ENCODE data around the gene NBEA. TPM values are rescaled to one million over a fixed set of nuclear protein-coding genes. Genes with fewer than 3 reads are reported as not detected.

NBEA gene
- total RNA-seq, 4 donors from 2014 or later: 21.5 to 60.4 (median 27.9) TPM

GRCh38 chr13:35496761-35497386 lies 554.8 kb downstream of the NBEA start:
- Histone ChIP-seq H3K9me3 (no peaks in the 10 kb centered on the region), H3K4me1 (peaks cover 9 to 14% of the 10 kb centered on the region in 2 donors), H3K27me3 (no peaks in the 10 kb centered on the region), H3K27ac (no peak overlapping the region), H3K4me3 (replicated peaks in 1 of 3) (no peak overlapping the region), H3K36me3 (no peaks in the 10 kb centered on the region)
- intact Hi-C loops (cut with DNase I): no loop called here
- WGBS, 2 donors: 97 to 99% methylated on average over 2 of the region's 2 CpGs
- TF ChIP-seq CTCF (IDR thresholded peaks at IDR 0.05): no peak
- no peak for TF ChIP-seq POLR2A (IDR thresholded peaks at IDR 0.05)
- DNase-seq: no peak

- Histone ChIP-seq H3K27ac (no peak overlapping the region), H3K4me3 (replicated peaks in 1 of 3) (no peak overlapping the region), H3K4me1 (peaks cover 9 to 14% of the 10 kb centered on the region in 2 donors), H3K36me3 (no peaks in the 10 kb centered on the region), H3K9me3 (no peaks in the 10 kb centered on the region), H3K27me3 (no peaks in the 10 kb centered on the region)
- intact Hi-C loops (cut with DNase I): no loop called here
- no peak for DNase-seq
- TF ChIP-seq POLR2A (IDR thresholded peaks at IDR 0.05) (no peak), CTCF (IDR thresholded peaks at IDR 0.05) (no peak)
These were observed 556.2 kb downstream of the NBEA start for GRCh38 chr13:35498231-35498630.

- TF ChIP-seq CTCF (IDR thresholded peaks at IDR 0.05): no peak
- Histone ChIP-seq H3K4me3 (replicated peaks in 1 of 3) (no peak overlapping the region), H3K27me3 (no peaks in the 10 kb centered on the region), H3K9me3 (no peaks in the 10 kb centered on the region), H3K4me1 (peaks cover 9 to 14% of the 10 kb centered on the region in 2 donors), H3K27ac (no peak overlapping the region), H3K36me3 (no peaks in the 10 kb centered on the region)
- intact Hi-C loops (cut with DNase I): no loop called here
- 36 to 39% methylated on average over 2 of the region's 2 CpGs for whole genome bisulfite sequencing, 2 donors
- DNase-seq: peak in 1 of 2 donors; percentile 21
These were observed 557.2 kb downstream of the NBEA start for GRCh38 chr13:35499196-35499662.

- Histone ChIP-seq H3K9me3 (no peaks in the 10 kb centered on the region), H3K4me3 (replicated peaks in 1 of 3) (no peak overlapping the region), H3K27ac (no peak overlapping the region), H3K36me3 (no peaks in the 10 kb centered on the region), H3K27me3 (no peaks in the 10 kb centered on the region), H3K4me1 (peaks cover 9 to 14% of the 10 kb centered on the region in 2 donors)
- intact Hi-C loops (cut with DNase I): no loop called here
- TF ChIP-seq CTCF (IDR thresholded peaks at IDR 0.05): no peak
- no peak for TF ChIP-seq POLR2A (IDR thresholded peaks at IDR 0.05)
- WGBS, 2 donors: 60 to 77% methylated on average over 4 of the region's 4 CpGs
- no peak for DNase-seq
These were observed 557.6 kb downstream of the NBEA start for GRCh38 chr13:35499676-35500075.

GRCh38 chr13:35500144-35500543 lies 558.1 kb downstream of the NBEA start:
- no peak overlapping the region for H3K4me3 ChIP-seq (replicated peaks in 1 of 3)
- DNase-seq: no peak
- intact Hi-C loops (cut with DNase I): no loop called here
- no peaks in the 10 kb centered on the region for H3K9me3 ChIP-seq
- no peak overlapping the region for H3K27ac ChIP-seq
- peaks cover 9 to 14% of the 10 kb centered on the region in 2 donors for H3K4me1 ChIP-seq
- no peaks in the 10 kb centered on the region for H3K36me3 ChIP-seq
- H3K27me3 ChIP-seq: no peaks in the 10 kb centered on the region
- 76 to 79% methylated on average over 2 of the region's 2 CpGs for WGBS, 2 donors
- TF ChIP-seq POLR2A (IDR thresholded peaks at IDR 0.05): no peak
- no peak for TF ChIP-seq CTCF (IDR thresholded peaks at IDR 0.05)

Measured in thyroid gland (tissue), 4 donors.